SKM-1 (cell line): ENCODE results near the gene DUOX1.
"Not testable (repeated sequence)": the region's sequence is repeated elsewhere in the genome, so short reads cannot be mapped to it uniquely, and the experiment has no call there.

Source experiments
- DNase-seq: peaks from one replicate; lab custom pipeline; 2025; ENCODE audit not compliant: unreplicated experiment; lab: John Stamatoyannopoulos, UW

The DUOX1 gene

DNA sequence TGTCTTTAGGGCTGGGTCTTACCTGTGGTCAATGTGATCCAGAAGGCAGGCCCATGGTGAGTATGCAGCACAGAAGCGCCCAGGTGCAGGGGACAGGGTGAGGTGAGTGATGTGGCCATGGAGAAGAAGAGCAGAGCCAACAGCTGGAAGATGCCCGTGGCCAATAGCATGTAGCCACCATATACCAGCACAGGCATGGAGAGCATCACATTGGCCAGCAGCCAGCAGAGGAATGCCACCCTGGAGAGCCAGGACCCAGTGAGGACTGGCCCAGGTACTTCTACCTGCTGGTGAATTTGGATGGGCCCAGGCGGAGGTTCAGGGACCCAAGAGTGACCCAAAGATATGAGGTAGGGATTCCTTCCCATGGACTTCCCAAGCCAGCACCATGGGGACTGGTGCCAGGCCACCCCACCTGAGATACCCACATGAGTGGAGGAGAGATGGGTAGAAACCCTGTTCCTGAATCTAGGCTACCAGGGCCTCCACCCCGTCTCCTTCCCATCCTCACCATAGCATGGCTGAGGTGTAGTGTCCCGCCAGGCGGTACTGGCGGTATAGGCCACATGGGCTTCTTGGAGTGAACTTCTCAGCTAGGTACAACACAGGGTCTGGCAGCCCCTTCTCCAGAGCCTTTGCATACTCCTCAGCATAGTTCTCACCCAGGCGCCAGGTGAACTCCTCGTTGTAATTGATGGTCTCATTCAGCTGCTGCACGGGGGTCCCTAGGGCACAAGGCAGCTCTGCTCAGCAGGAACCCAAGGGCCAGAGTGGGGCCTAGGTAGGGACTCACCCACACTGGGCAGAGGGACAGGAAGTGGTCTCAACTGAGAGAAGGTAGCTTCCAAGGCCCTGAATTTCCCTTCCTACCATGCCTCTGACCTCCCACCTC is 9.5 kb upstream of the DUOX1 start:
- DNase-seq, result no peak

DNA sequence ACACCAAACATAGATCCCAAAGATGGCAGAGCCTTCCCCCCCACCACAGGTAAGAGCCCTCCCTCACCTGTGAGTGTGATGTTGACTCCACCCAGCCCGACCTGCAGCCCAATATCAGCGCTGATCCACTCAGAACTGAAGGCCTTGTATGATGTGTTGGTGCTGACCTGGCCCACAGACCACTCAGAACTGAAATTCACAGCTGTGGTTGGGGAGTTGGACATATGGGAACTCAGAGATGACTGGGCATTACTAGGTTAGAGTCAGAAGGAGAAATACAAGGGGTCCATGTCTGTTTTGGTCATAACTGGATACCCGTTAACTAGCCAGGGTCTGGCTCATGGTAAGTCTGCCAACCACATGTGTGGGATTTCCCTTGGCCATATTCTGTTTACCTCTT is 8.8 kb upstream of the DUOX1 start:
- no peak for DNase-seq

DNA sequence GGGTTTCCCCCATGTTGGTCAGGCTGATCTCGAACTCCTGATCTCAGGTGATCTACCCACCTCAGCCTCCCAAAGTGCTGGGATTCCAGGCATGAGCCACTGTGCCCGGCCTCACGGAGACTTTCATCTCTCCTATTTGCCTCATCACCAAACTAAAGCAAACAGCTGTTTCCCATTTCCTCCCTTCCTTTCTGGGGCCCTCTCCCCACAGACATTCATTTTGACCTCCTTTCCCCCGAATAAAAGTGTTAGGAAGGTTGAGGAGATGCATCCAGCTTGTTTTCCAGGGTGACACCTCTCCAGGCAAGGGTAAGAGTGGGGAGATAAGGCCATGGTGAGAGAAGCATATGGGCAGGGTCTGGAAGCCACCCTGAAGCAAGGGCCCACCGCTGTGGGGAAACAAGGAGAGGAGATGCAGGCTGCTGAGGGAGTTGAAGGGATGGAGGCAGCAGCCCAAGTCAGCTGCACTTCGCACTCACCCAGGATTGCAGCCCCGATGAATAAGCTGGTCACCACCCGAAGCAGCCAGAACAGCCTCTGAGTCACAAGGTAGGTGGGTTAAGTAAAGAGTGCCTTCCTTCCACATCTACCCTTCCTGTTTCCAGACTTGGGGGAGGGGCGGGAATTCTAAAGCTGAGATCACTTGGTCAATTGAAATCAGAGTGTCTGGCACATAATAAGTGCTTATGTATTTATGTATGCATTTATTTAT is 7.9 kb upstream of the DUOX1 start:
- DNase-seq, result no peak

DNA sequence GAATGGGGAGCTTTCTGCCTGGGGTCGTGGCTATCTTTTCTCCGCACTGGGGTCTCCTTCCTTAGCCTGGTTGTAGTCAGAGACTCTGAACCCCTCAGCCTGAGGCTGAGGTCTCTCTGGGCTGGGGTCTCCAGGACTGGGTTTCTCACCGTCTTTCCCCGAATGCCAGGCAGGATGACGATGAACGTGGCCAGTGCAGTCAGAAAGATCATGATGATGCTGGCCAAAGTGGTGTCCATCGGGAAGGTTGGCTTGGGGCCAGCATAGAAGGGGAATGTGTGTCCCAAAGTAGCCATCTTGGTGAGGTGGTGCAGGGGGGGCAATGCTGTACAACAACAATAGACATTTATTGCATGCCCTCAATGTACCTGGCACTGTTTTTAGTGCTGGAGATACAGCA is 7.1 kb upstream of the DUOX1 start:
- DNase-seq, result no peak

DNA sequence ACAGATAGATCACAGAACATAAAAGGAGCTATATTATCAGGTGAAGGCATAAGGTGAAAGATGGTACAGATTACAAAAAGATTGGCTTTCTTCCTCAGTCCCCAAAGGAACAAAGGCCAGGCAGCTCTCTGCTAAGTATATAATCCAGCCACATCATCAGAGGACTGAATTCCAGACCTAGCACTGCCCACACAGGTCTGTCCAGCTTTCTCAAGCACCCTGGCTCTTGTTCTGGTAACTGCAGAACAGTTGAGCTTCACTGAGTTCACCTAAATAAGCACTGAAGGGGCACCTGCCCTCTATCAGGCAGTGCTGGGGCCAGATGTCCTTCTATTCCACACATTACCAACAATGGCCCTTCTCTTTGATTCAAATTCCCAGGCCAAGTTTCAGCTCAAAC is 6.4 kb upstream of the DUOX1 start:
- DNase-seq, result no peak

DNA sequence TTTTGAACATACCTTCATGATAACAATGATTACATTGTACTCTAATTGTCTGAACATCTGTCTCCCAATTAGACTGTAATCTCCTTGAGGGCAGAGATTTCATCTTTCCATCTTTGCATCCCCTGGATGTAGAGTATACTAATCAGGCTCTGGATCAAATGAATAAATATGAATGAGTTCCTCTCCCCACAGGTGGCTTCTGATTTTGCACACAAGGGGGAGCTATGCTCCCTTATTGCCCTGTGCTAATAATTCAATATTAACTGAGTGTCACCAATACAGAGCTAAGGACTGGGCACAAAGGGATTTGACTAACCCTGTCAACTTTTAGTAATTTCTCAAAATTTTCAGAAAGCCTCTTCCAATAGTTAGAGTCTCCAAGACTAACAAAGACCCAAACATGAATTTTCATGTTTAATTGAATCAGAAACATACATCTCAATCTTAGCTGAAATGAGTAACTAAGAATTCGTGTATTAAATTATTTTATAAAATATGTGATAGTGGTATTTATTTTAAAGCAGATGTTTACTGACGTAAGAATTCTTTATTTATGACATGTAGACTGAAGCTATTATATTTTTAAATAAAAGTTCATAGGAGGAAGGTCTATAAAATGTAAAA is 3.1 kb upstream of the DUOX1 start:
- DNase-seq, result no peak

DNA sequence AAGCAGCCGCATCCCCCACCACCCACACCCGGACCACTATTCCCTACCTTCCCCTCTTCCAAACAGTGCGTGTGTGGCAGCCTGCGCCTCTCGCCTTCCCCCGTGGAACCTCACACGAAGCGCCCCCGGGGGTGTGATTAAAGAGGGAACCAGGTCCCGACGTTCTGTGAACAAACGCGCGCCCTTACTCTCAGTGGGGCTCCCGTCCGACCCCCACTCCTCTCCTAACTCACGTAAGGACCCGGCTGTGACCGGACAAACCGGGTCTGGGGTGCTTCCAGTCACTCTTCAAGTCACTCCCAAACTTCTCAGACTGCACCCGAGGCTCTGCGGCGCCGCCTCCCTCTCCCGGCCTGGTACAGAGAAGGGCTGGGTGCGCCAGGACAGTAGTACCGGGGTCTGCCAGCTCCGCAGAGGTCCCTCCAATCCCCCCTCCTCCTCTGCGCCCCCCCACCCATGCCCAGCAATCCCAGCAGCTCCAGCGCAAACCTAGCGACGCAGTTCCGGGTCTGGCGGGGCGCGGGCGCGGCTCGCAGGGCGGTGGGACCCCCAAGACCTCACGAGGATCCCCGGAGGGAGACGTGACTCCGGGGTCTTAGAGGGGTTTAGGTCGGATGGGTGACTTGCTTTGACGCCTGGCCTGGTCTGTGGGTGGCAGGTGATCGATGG is 689 bp upstream of the DUOX1 start:
- no peak for DNase-seq

DNA sequence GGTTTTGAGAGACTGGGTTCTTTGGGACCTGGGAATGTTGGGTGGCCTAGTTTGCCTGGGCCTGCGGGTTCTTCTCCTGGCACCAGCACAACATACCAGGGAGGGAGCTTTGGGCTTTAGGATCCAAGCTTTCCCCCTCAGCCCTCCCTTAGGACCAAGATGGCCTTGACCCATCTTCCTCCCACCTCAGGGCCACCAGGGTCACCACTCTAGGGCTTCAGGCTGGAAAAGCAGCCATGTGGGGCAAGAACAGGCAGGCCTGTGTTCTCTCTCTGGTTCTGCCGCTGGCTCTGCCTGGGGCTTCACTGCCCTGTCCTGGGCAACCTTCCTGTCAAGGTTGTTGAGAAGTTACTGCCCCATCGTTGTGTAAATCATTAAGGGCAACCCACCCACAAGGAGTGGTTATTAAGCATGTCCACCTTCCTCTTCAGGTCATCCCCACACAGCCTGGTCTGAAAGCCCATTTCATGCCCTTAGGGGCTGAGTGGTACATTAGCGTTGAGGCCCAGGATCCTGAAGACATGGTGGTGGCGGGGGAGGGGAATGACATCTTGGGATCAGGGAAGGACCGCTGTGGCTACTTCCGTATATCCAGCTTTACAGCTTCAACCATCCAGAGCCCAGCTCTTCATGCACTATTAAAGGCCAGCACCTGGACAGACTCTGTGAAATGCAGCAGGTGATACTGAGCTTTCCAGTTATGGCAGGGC is 652 bp downstream of the DUOX1 start:
- no peak for DNase-seq

DNA sequence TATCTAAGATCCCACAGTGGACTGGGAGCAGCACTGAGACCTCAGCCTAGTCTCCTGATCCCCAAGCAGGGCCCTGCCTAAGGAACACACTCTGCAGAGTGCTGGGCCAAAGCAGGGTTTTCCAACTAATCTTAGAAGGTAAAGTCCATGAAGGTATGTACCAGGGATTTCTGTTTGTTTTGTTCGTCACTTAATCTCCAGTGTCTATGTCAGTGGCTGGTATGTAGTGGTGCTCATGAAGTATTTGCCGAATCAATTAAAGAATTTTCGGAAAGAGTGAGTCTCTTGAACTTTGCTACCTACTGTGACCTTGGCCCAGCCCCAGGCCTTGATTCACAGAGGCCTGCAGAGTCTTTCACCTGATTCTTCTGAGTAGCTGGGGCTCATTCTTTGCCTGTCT is 1.7 kb downstream of the DUOX1 start:
- no peak for DNase-seq

DNA sequence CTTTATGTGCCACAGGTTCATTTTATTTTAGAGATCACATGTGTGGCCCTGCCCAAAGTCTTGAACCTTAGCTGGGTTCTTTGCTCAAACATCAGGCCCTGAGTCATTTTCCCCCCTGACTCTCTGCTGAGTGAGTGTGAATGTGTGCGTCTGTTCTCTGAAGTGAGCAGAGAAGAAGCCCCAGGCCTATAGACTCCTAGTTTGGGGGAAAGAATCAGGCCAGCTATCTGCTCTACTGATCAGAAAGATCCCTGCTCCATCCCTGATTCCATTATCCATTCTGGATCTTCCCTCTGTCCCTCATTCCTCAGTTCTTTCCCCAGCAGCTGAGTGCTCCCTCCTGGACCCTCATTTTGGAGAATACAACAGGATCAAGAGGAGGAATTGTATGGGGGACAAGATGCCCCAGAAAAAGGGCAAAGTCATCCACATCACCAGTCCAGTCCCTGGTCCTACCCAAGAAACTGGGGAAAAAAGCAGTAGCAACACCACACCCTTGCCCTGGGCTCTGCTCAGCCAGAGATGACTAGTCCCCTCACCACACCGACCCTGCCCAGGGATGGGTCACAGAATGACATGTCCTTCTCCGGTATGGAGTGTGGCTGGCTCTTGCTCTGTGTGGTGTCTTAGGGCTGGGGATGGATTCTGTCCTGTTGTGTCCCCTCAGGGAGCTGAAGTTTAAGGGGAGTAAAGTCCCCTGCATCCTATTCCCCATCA is 3.2 kb downstream of the DUOX1 start:
- no peak for DNase-seq

DNA sequence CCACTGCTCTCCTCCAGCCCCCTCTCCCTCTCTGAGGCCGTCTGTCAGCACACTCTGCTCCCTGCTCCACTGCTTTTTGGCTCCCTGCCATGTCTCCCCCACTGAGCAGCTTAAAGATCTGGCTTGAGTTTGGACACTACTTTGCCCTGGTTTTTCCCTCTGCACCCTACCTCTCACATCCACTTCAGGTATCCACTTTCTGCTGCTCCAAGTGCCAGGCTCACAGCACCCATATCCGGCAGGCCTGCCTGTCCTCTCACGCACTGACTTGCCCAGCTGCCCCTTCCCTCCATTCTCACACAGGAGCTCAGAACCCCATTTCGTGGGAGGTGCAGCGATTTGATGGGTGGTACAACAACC is 3.7 kb downstream of the DUOX1 start:
- no peak for DNase-seq

DNA sequence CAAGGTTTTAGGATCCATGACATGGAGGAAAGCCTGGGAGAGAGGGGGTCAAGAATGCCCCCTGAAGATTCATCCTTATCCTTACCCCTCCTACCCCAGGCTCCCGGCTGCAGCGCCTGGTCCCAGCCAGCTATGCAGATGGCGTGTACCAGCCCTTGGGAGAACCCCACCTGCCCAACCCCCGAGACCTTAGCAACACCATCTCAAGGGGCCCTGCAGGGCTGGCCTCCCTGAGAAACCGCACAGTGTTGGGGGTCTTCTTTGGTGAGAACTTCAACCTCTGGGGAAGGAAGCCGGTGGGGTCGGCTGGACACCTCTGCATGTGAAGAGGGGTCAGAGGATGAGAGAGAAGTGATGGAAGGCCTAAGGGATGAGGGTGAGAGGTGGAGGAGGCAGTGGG is 4.3 kb downstream of the DUOX1 start:
- no peak for DNase-seq

DNA sequence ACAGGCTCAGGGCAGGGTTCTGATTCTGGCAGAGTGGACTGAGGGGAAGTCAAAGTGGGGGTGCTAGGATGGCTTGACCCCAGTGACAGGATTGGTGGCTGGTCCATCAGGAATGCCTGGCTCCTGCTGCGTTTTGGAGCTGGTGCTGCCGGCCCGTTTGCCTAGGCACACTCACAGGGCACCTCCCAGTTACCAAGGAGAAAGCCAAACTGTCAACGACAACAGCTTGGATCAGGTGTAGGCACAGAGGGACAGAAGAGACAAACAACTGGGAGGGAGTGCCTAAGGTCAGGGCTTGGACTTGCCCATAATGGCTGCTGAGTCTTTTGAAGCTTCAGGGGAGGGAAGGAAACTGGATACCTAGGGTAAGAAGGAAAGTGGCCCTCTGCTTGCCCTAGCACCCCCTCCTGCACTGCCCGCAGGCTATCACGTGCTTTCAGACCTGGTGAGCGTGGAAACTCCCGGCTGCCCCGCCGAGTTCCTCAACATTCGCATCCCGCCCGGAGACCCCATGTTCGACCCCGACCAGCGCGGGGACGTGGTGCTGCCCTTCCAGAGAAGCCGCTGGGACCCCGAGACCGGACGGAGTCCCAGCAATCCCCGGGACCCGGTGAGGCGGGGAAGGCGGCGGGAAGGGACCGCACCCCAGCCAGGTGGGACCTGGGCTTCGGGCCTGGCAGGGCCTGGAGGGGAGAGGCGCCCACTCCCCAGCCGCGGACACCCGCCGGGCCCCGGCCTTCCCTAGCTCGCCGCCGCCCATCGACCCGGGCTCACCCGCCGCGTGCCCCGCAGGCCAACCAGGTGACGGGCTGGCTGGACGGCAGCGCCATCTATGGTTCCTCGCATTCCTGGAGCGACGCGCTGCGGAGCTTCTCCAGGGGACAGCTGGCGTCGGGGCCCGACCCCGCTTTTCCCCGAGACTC is 5.1 kb downstream of the DUOX1 start:
- no peak for DNase-seq

DNA sequence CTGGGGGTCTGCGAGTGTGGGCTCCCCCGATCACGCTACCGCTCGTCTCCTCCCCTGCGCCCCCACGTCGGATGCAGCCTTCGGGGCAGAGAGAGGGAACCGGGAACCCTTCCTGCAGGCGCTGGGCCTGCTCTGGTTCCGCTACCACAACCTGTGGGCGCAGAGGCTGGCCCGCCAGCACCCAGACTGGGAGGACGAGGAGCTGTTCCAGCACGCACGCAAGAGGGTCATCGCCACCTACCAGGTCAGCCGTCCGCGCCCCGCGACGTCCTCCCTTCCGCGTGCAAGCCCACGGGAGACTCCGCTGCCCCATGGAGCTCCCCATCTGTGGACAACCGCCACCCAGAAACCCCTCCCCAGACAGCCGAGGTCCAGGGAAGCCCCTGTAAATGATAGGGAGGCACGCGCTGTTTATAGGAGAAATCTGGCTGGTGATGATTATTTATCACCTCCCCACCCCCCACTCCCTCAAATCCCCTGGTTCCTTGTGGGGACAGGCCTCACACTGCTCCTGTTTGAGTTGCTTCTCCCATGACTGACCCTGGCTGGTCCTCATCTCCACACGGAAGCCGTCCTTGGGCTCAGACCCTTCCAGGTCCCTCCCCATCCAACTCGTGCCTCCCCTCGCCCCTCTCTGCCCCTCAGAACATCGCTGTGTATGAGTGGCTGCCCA is 6.0 kb downstream of the DUOX1 start:
- not testable (repeated sequence) for DNase-seq

DNA sequence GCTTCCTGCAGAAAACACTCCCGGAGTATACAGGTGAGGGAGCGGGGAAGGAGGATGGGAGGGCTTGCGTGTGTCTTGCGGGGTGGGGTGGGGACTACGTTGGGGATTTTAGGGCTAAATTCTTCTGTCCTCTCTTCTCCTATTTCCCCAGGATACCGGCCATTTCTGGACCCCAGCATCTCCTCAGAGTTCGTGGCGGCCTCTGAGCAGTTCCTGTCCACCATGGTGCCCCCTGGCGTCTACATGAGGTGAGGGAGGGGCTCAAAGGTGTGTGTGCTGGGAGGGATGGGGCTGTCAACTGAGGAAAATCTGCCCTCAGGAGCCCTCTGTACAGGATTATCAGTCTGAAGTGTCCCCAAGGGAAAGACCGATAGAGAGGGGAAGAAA is 6.6 kb downstream of the DUOX1 start:
- DNase-seq, result no peak

DNA sequence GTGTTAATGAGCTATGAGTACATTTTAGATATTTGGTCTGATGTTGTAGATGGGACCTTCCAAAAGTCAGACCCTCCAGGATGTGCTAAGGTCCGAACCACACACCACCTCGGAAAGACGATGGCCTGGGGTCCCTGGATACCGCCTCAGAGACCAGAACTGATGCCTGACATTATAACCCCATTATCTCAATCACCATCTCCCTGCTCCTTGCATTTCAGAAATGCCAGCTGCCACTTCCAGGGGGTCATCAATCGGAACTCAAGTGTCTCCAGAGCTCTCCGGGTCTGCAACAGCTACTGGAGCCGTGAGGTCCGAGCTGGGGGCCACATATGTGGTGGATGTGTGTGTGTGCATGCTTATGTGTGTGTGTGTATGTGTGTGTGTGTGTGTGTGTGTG is 7.9 kb downstream of the DUOX1 start:
- no peak for DNase-seq

DNA sequence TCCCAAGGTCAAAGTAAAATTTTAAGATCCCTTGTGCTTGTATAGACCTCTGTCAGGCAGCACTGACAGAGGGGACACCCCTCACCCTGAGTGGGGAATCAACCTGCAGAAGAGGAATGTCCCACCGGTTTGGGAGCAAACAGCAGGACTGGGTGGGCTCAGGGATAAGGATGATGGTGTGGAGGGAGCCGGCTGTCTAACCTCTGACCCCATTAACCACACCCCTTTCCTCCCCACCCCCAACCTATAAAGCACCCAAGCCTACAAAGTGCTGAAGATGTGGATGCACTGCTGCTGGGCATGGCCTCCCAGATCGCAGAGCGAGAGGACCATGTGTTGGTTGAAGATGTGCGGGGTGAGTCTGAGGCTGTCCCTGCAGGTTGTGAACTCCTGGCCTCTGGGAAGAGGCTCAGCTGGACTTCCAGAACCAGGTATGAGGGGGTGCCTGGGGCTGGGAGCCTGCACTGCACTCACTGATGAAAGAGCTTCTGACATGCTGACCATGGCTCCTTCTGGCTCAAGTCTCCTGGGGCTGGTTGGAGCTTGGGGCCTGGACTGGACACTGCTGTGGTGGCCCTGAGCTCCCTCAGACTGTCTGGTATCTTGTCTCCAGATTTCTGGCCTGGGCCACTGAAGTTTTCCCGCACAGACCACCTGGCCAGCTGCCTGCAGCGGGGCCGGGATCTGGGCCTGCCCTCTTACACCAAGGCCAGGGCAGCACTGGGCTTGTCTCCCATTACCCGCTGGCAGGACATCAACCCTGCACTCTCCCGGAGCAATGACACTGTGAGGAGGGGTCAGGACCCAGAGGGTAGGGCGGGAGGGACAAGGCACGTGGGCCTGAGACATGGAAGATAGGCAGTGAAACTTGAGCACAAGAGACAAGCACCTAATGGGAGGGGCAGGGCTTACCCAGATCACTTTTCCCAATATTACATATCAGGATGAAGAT is 9.3 kb downstream of the DUOX1 start:
- DNase-seq, result no peak

DNA sequence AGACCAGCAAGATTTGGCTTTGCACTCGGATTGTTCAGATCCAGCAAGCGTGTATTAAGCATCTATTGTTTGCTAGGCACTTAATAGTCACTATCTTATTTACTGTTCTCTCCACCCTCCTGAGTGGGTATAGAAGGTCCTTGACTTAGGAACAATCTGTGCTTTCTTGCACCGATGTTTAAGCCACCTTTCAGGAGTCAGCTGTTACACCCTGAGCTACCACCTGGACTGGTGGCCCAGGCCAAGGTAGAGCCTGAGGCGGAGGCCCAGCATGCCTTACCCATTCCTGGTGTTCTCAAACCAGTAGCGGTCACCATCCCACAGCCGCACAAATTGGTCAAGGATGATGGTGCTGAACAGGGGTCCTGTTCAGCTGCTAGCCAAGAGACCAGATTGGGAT is 10.0 kb downstream of the DUOX1 start:
- DNase-seq, result no peak
